HCT116 (cell line): Measurements from ENCODE around the gene AQP7.

Experiments
- CBX3 ChIP-seq: IDR thresholded peaks from 2 replicates; pipeline ENCODE4 v1.6.1; 2012; ENCODE audit warnings: low read depth
- CTCF ChIP-seq, 3 experiments: fragments of 200-600 bp in 1 of 3; sonication (generic) in 1 of 3; IDR thresholded peaks in 2 of 3; conservative IDR thresholded peaks in 1 of 3; 2 replicates each; pipeline ENCODE4 v1.5.1; 2012 to 2017; ENCODE audit warnings: low read depth in 2 of 3, low read length in 2 of 3, antibody characterized with exemption in 1 of 3, borderline replicate concordance in 1 of 3, control low read depth in 1 of 3, mild to moderate bottlenecking in 1 of 3, mixed read lengths in 1 of 3, mixed run types in 1 of 3, moderate library complexity in 1 of 3; ENCODE audit not compliant: insufficient read depth in 1 of 3
- EGR1 ChIP-seq: IDR thresholded peaks from 2 replicates; pipeline ENCODE4 v1.6.1; 2012; ENCODE audit warnings: low read depth
- EZH2 ChIP-seq: fragments of 200-600 bp; sonication (generic); IDR thresholded peaks from 2 replicates; pipeline ENCODE4 v1.6.1; 2017; ENCODE audit warnings: antibody characterized with exemption, mixed run types
- EZH2phosphoT487 ChIP-seq: fragments of 200-600 bp; IDR thresholded peaks from 2 replicates; pipeline ENCODE4 v1.6.1; 2018; ENCODE audit warnings: antibody characterized with exemption, borderline replicate concordance
- POLR2A ChIP-seq: IDR thresholded peaks from 2 replicates; pipeline ENCODE4 v1.7.0; 2011; ENCODE audit warnings: borderline replicate concordance; ENCODE audit not compliant: insufficient read depth, insufficient read length; ENCODE audit errors: extremely low read depth
- POLR2AphosphoS5 ChIP-seq: IDR thresholded peaks from 2 replicates; pipeline ENCODE4 v1.6.1; 2011; ENCODE audit warnings: mild to moderate bottlenecking, low read depth, low read length, moderate library complexity
- SIN3A ChIP-seq: IDR thresholded peaks from 2 replicates; pipeline ENCODE4 v1.6.1; 2012; ENCODE audit warnings: low read depth
- SRF ChIP-seq: IDR thresholded peaks from 2 replicates; pipeline ENCODE4 v1.6.1; 2012; ENCODE audit warnings: low read depth
- ZBTB33 ChIP-seq: IDR thresholded peaks from 2 replicates; pipeline ENCODE4 v1.6.1; 2011; ENCODE audit warnings: mild to moderate bottlenecking, low read length, moderate library complexity; ENCODE audit not compliant: insufficient replicate concordance; ENCODE audit errors: extremely low read depth
- ZNF274 ChIP-seq: fragments of 200-500 bp; sonication (Bioruptor generic); IDR thresholded peaks from 2 replicates; pipeline ENCODE4 v1.6.1; 2014; ENCODE audit warnings: mild to moderate bottlenecking, low read depth, low read length, inconsistent platforms

GRCh38 chr9:33378121-33378795 lies 24.1 kb downstream of the AQP7 start:
- TF ChIP-seq POLR2AphosphoS5 = no peak
- TF ChIP-seq ZNF274 = no peak
- no peak for TF ChIP-seq POLR2A
- no peak for TF ChIP-seq EZH2phosphoT487
- no peak for TF ChIP-seq CTCF (IDR thresholded peaks at IDR 0.05 in 2 of 3, conservative IDR thresholded peaks at IDR 0.05 in 1 of 3; ENCODE audit: borderline replicate concordance in 1 of 3, insufficient read depth in 1 of 3, low read depth in 2 of 3, low read length in 2 of 3)
- no peak for TF ChIP-seq SRF
- TF ChIP-seq SIN3A = no peak
- TF ChIP-seq CBX3 = no peak
- TF ChIP-seq EZH2 = no peak
- no peak for TF ChIP-seq ZBTB33
- no peak for TF ChIP-seq EGR1
